GM12872 (cell line): ENCODE measurements around the gene KDM4C.

Source experiments
- TF ChIP-seq, protein P1 (sequence below): IDR thresholded peaks from 3 replicates; pipeline ENCODE4 v1.5.1; 2011; ENCODE audit warnings: low read depth, mild to moderate bottlenecking, low read length, moderate library complexity; ENCODE audit not compliant: insufficient read depth

KDM4C gene

GRCh38 chr9:7149258-7149657 is 391.5 kb downstream of the KDM4C start:
- TF ChIP-seq, protein P1, sequence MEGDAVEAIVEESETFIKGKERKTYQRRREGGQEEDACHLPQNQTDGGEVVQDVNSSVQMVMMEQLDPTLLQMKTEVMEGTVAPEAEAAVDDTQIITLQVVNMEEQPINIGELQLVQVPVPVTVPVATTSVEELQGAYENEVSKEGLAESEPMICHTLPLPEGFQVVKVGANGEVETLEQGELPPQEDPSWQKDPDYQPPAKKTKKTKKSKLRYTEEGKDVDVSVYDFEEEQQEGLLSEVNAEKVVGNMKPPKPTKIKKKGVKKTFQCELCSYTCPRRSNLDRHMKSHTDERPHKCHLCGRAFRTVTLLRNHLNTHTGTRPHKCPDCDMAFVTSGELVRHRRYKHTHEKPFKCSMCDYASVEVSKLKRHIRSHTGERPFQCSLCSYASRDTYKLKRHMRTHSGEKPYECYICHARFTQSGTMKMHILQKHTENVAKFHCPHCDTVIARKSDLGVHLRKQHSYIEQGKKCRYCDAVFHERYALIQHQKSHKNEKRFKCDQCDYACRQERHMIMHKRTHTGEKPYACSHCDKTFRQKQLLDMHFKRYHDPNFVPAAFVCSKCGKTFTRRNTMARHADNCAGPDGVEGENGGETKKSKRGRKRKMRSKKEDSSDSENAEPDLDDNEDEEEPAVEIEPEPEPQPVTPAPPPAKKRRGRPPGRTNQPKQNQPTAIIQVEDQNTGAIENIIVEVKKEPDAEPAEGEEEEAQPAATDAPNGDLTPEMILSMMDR = no peak

- TF ChIP-seq, protein P1 = no peak
Observed at GRCh38 chr9:7150153-7150890, 392.5 kb downstream of the KDM4C start.

- TF ChIP-seq, protein P1 = no peak
Observed at GRCh38 chr9:7153134-7153533, 395.4 kb downstream of the KDM4C start.

GRCh38 chr9:7153566-7153965 is 395.8 kb downstream of the KDM4C start:
- TF ChIP-seq, protein P1 = no peak

- TF ChIP-seq, protein P1 = no peak
Observed at GRCh38 chr9:7154003-7154619, 396.3 kb downstream of the KDM4C start.

DNA sequence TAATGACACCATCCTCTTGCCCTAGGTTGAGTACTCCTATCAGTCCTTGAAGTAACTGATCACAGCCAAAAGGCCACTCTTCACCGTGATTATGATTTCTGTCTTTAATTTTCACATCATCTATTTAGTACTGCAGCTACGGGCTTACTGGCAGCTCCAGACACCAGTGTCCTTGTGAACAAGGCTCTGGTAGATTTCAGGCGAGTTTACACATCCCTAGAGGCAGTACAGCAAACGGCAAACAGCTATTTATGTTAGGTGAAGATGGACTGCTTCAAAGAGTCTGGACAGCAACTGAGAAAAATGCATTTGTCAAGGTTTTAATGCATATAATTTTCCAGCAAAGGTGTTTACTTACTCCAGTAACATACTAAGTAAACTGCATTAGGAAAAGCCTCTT is 396.9 kb downstream of the KDM4C start:
- TF ChIP-seq, protein P1 = no peak

DNA sequence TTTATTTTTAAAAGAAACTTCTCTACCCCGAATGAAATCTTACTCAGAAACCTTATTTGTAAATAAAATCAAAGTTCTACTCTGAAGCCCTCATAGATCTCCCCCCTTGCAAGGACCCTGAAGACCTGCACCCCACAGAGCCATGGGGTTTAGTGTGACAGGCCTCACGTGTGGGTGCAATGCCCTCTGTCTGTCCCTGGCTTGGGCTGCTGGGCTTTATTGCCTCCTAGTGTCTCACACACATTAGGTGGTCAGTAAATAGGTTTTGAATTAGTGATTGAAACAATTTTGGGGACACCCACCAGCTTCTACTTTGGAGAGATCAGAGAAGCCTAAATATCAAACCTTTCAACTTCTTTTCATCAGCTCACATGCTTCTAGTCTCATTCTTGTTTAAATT is 403.7 kb downstream of the KDM4C start:
- TF ChIP-seq, protein P1 = no peak
